C4-2B (cell line): ENCODE data around the gene PTOV1.

Experiments
- H3K27ac ChIP-seq: fragments of 450-650 bp; 2 replicates; pipeline ENCODE4 v1.5.1; 2017
- ZFX ChIP-seq: fragments of 450-650 bp; IDR thresholded peaks from 2 replicates; pipeline ENCODE4 v1.6.1; 2017
- TF ChIP-seq, protein P1 (sequence below): fragments of 450-650 bp; conservative IDR thresholded peaks from 2 replicates; pipeline ENCODE4 v1.5.1; 2017; ENCODE audit warnings: mild to moderate bottlenecking

Gene PTOV1

DNA sequence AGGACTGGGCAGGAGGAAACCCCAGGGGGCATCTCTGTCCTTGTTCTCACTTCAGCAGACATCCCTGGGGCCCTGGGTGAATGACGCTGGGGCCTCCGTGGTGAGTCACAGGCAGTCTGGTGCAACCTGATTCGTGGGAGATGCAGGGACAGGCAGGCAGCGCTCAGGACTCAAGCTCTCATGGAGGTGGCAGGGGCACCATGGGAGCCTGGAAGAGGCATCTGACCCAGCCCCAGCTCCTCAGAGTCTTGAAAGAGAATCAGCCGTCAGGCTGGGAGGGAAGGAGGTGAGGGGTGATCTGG lies 14.0 kb upstream of the PTOV1 start:
- no peak overlapping the region for H3K27ac ChIP-seq
- TF ChIP-seq ZFX: no peak
- TF ChIP-seq, protein P1, sequence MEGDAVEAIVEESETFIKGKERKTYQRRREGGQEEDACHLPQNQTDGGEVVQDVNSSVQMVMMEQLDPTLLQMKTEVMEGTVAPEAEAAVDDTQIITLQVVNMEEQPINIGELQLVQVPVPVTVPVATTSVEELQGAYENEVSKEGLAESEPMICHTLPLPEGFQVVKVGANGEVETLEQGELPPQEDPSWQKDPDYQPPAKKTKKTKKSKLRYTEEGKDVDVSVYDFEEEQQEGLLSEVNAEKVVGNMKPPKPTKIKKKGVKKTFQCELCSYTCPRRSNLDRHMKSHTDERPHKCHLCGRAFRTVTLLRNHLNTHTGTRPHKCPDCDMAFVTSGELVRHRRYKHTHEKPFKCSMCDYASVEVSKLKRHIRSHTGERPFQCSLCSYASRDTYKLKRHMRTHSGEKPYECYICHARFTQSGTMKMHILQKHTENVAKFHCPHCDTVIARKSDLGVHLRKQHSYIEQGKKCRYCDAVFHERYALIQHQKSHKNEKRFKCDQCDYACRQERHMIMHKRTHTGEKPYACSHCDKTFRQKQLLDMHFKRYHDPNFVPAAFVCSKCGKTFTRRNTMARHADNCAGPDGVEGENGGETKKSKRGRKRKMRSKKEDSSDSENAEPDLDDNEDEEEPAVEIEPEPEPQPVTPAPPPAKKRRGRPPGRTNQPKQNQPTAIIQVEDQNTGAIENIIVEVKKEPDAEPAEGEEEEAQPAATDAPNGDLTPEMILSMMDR: no peak

DNA sequence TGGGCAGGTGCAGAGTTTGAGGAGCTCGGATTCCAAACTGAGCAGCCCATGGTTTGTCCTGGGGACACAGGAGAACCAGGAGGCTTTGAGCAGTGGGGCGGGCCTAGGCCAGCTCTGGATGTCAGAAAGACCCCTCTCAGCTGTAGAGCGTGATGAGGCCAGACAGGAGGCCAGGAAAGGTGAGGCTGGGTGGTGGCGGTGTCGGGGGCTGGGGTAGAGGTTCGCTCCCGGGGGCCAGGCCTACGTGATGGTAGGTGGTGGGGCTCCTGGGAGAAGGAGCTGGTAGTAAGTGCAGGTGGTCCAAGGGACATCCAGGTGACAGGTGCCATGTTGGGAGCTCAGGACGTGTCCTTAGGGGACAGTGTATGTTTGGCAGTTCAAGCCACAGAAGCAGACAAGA lies 13.5 kb upstream of the PTOV1 start:
- no peak for TF ChIP-seq ZFX
- TF ChIP-seq, protein P1: no peak
- H3K27ac ChIP-seq: no peak overlapping the region

DNA sequence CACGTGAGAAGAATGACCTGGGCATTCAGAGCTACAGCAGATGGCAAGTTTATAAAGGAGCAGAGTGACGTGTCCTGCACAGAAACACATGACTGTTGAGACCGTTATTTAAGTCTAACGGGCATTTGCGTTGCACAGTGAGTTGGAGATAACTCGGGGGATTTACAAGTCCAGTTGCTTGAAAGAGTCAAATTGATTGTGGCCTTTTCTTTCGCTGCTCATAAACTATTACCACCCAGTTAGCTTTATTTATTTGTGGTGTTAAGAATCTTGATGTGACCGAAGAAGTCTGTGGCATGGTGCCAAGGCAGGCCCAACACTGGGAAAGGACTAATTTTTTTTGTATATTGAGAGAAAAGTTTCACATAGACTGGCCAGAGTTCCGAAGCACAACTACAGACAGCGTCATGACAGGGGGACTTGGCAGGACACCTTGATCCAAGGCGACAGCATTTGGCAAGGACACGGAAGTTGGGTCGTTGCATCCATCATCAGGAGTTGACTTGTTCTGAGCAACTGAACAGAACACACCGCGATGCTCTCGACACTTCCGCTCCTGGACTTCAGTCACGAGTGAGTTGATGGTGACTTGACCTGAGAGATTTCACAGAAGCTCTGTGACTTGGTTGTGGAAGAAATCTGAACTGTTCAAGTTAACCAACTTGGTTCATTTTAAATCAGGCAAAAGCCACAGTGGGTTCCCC lies 11.9 kb upstream of the PTOV1 start:
- TF ChIP-seq, protein P1: no peak
- no peak for TF ChIP-seq ZFX
- no peak overlapping the region for H3K27ac ChIP-seq

DNA sequence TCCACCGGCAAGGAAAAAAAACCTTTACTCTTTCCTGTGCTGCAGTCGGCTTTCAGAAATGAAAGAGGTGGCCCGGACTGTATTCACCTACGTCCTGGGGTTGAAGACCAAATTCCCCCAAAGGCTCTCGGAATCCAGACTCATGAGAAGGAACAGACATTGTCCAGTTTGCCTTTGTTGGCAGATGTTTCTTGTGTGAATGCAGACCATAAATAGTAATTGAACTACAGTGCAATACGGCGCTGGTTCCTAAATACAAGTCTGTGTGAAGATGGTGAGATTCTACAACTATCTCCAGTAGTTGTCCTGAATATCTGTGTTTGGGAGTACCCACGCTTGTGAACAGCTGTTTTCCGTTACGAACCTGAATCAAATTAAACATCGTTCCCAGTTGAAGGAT lies 11.2 kb upstream of the PTOV1 start:
- TF ChIP-seq, protein P1: no peak
- TF ChIP-seq ZFX: no peak
- no peak overlapping the region for H3K27ac ChIP-seq

DNA sequence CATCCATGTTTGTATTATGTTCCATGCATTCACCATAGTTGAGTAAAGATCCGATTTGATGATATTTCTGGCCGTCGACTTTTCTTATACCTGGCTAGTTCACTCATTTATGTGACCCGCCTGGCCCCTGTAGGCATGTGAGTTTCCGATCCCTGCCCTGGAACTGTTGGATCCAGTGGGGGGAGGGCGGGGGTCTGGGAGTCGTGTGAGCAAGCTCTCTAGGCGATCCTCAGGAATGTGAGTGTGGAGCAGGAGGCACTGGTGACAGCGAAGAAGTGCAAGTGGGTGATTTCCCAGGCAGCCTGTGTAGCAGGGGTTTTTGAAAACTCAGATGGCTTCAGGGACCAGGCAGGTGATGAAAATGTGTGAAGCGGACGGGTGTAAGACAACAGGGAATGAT lies 10.6 kb upstream of the PTOV1 start:
- TF ChIP-seq, protein P1: no peak
- TF ChIP-seq ZFX: no peak
- no peak overlapping the region for H3K27ac ChIP-seq

DNA sequence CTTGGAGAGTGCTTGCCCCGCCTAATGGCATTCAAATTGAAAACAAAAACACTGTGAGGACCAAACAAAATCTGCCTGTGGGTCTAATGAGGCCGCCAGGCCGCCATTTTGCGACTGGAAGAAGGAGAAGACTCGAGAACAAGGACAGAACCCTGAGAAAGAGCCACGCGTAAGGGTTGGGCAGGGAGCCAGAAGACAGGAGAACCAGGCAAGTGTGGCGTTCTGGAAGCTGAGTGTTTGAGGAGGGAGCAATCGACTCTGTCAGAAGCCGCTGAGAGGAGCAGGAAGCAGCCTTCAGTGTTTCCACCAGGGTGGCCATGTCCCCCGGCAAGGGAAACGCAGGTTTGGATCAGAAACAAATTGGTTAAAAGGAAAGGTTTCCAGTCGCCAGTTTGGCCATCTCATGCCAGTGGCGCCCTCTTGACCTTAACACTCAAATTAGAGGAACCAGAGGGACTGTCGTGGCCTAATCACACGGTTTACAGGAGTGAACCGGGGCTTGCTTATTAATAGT lies 10.2 kb upstream of the PTOV1 start:
- no peak overlapping the region for H3K27ac ChIP-seq
- TF ChIP-seq, protein P1: no peak
- TF ChIP-seq ZFX: no peak

DNA sequence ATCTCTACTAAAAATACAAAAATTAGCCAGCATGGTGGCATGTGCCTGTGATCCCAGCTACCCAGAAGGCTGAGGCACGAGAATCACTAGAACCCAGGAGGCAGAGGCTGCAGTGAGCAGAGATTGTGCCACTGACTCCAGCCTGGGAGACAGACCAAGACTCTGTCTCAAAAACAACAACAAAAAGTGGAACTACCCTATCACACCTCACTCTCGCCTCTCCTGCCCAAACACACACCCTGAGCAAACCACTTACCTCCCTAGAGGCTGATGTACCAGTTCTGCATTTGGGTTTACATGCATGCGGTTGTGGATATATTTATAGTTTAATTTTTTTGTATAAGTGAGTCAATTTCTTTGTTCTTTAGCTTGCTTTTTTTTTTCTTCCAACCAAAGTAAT lies 7.7 kb upstream of the PTOV1 start:
- TF ChIP-seq, protein P1: no peak
- TF ChIP-seq ZFX: no peak
- no peak overlapping the region for H3K27ac ChIP-seq
